ENCODE measurements around the gene RFWD3. TPM values are rescaled to one million over a fixed set of nuclear protein-coding genes. Genes with fewer than 3 reads are reported as not detected.

Gene RFWD3
- total and polyA plus RNA-seq, 3 donors from 2014 or later = 57.2 to 100 (median 66.8) TPM

- Histone ChIP-seq H3K4me1 (peaks cover 11% of the 10 kb centered on the region), H3K36me3 (ENCODE audit: low read depth, missing control alignments) (no peaks in the 10 kb centered on the region), H3K27ac (peak overlapping the region in 1 of 2 donors; percentile 46), H3K9me3 (no peaks in the 10 kb centered on the region), H3K4me3 (peak overlapping the region; percentile 62 to 77), H3K27me3 (no peaks in the 10 kb centered on the region)
- 71 to 77% methylated on average over 4 of the region's 4 CpGs for WGBS, 2 donors
- intact Hi-C loops (cut with DNase I; ENCODE audit: low total_unique reads) = no loop called here
- no peak for DNase-seq
- TF ChIP-seq POLR2A (IDR thresholded peaks at IDR 0.05) (no peak), CTCF (IDR thresholded peaks at IDR 0.05) (no peak)
Observed at GRCh38 chr16:74699666-74700065, 33.0 kb upstream of the RFWD3 start.

- no peaks in the 10 kb centered on the region for H3K27me3 ChIP-seq
- no peak overlapping the region for H3K27ac ChIP-seq
- H3K9me3 ChIP-seq = no peaks in the 10 kb centered on the region
- no peak overlapping the region for H3K4me3 ChIP-seq
- TF ChIP-seq POLR2A (IDR thresholded peaks at IDR 0.05) (no peak), CTCF (IDR thresholded peaks at IDR 0.05) (no peak)
- DNase-seq = no peak
- peaks cover 11% of the 10 kb centered on the region for H3K4me1 ChIP-seq
- intact Hi-C loops (cut with DNase I; ENCODE audit: low total_unique reads) = no loop called here
- H3K36me3 ChIP-seq (ENCODE audit: low read depth, missing control alignments) = no peaks in the 10 kb centered on the region
- WGBS, 2 donors = 55 to 66% methylated on average over 4 of the region's 4 CpGs
Observed at GRCh38 chr16:74698222-74698621, 31.5 kb upstream of the RFWD3 start.

GRCh38 chr16:74695450-74696422, 29.1 kb upstream of the RFWD3 start:
- TF ChIP-seq POLR2A (IDR thresholded peaks at IDR 0.05) (no peak), CTCF (IDR thresholded peaks at IDR 0.05) (no peak)
- Histone ChIP-seq H3K4me1 (peaks cover 11% of the 10 kb centered on the region), H3K9me3 (no peaks in the 10 kb centered on the region), H3K36me3 (ENCODE audit: low read depth, missing control alignments) (no peaks in the 10 kb centered on the region), H3K27me3 (no peaks in the 10 kb centered on the region), H3K4me3 (peak overlapping the region; percentile 38 to 43), H3K27ac (no peak overlapping the region)
- peak; percentile 96 for DNase-seq
- intact Hi-C loops (cut with DNase I; ENCODE audit: low total_unique reads) = no loop called here
- 32 to 44% methylated on average over 15 to 19 of the region's 19 CpGs for WGBS, 2 donors

- Histone ChIP-seq H3K27me3 (no peaks in the 10 kb centered on the region), H3K27ac (no peak overlapping the region), H3K9me3 (no peaks in the 10 kb centered on the region), H3K4me1 (no peaks in the 10 kb centered on the region), H3K36me3 (ENCODE audit: low read depth, missing control alignments) (no peaks in the 10 kb centered on the region), H3K4me3 (no peak overlapping the region)
- TF ChIP-seq POLR2A (IDR thresholded peaks at IDR 0.05) (no peak), CTCF (IDR thresholded peaks at IDR 0.05) (no peak)
- 86% methylated on average over 9 to 10 of the region's 10 CpGs for WGBS, 2 donors
- DNase-seq = no peak
- intact Hi-C loops (cut with DNase I; ENCODE audit: low total_unique reads) = no loop called here
Observed at GRCh38 chr16:74691093-74691855, 24.6 kb upstream of the RFWD3 start.

Data from testis (tissue), 3 donors.